HEK293 (cell line): ENCODE measurements around the gene CWC25.

Experiments
- ELK4 ChIP-seq: IDR thresholded peaks from 2 replicates; pipeline ENCODE4 v1.6.1; 2011; ENCODE audit warnings: mild to moderate bottlenecking, low read depth, low read length, borderline replicate concordance
- GLI2 ChIP-seq: fragments of 450-650 bp; formaldehyde crosslinking; IDR thresholded peaks from 2 replicates; pipeline ENCODE4; 2017; ENCODE audit warnings: missing biosample characterization, missing genetic modification characterization, low read depth, borderline replicate concordance
- GLI4 ChIP-seq: fragments of 450-650 bp; formaldehyde crosslinking; IDR thresholded peaks from 2 replicates; pipeline ENCODE4 v1.5.1; 2016; ENCODE audit warnings: missing biosample characterization, missing genetic modification characterization
- GLIS2 ChIP-seq: fragments of 450-650 bp; formaldehyde crosslinking; IDR thresholded peaks from 2 replicates; pipeline ENCODE4 v1.5.1; 2016; ENCODE audit warnings: missing biosample characterization, missing genetic modification characterization
- HIC1 ChIP-seq: fragments of 450-650 bp; formaldehyde crosslinking; IDR thresholded peaks from 2 replicates; pipeline ENCODE4 v1.5.1; 2016; ENCODE audit warnings: missing biosample characterization, missing genetic modification characterization
- HOXD13 ChIP-seq: sonication (generic); formaldehyde crosslinking; IDR thresholded peaks from 2 replicates; pipeline ENCODE4 v1.8.0; 2022; ENCODE audit warnings: missing genetic modification reagents, borderline replicate concordance
- KLF17 ChIP-seq: fragments of 450-650 bp; formaldehyde crosslinking; IDR thresholded peaks from 2 replicates; pipeline ENCODE4 v1.5.1; 2016; ENCODE audit warnings: missing biosample characterization, missing genetic modification characterization
- MYNN ChIP-seq: fragments of 450-650 bp; formaldehyde crosslinking; IDR thresholded peaks from 2 replicates; pipeline ENCODE4 v1.5.1; 2016; ENCODE audit warnings: missing biosample characterization, missing genetic modification characterization, borderline replicate concordance
- PBX3 ChIP-seq: sonication (generic); formaldehyde crosslinking; IDR thresholded peaks from 2 replicates; pipeline ENCODE4 v1.8.1; 2022; ENCODE audit warnings: mild to moderate bottlenecking, moderate library complexity, missing genetic modification reagents
- SETDB1 ChIP-seq: IDR thresholded peaks from one replicate; pipeline ENCODE4 v1.6.1; 2017; ENCODE audit warnings: mild to moderate bottlenecking, low read length, moderate library complexity, mixed read lengths; ENCODE audit not compliant: insufficient read length
- ZBTB44 ChIP-seq: fragments of 450-650 bp; IDR thresholded peaks from 2 replicates; pipeline ENCODE4 v1.5.1; 2018; ENCODE audit warnings: missing biosample characterization, mild to moderate bottlenecking, missing genetic modification characterization
- ZIC2 ChIP-seq: fragments of 450-650 bp; formaldehyde crosslinking; IDR thresholded peaks from 2 replicates; pipeline ENCODE4 v1.5.1; 2016; ENCODE audit warnings: missing biosample characterization, missing genetic modification characterization
- ZNF146 ChIP-seq: fragments of 450-650 bp; formaldehyde crosslinking; IDR thresholded peaks from 2 replicates; pipeline ENCODE4 v1.5.1; 2016; ENCODE audit warnings: missing biosample characterization, missing genetic modification characterization
- ZNF169 ChIP-seq: fragments of 450-650 bp; formaldehyde crosslinking; IDR thresholded peaks from 2 replicates; pipeline ENCODE4 v1.5.1; 2016; ENCODE audit warnings: missing biosample characterization, missing genetic modification characterization
- ZNF18 ChIP-seq: fragments of 450-650 bp; formaldehyde crosslinking; IDR thresholded peaks from 2 replicates; pipeline ENCODE4 v1.5.1; 2016; ENCODE audit warnings: missing biosample characterization, missing genetic modification characterization
- ZNF19 ChIP-seq: fragments of 450-650 bp; formaldehyde crosslinking; IDR thresholded peaks from 2 replicates; pipeline ENCODE4; 2016; ENCODE audit warnings: missing biosample characterization, missing genetic modification characterization, low read depth
- ZNF239 ChIP-seq: fragments of 450-650 bp; formaldehyde crosslinking; IDR thresholded peaks from 2 replicates; pipeline ENCODE4 v1.5.1; 2016; ENCODE audit warnings: missing biosample characterization, missing genetic modification characterization
- ZNF24 ChIP-seq: fragments of 450-650 bp; formaldehyde crosslinking; IDR thresholded peaks from 2 replicates; pipeline ENCODE4 v1.5.1; 2016; ENCODE audit warnings: missing biosample characterization, missing genetic modification characterization
- ZNF274 ChIP-seq, 2 experiments: fragments of 200-500 bp in 1 of 2; fragments of 450-650 bp in 1 of 2; sonication (Bioruptor generic) in 1 of 2; formaldehyde crosslinking in 1 of 2; IDR thresholded peaks; 2 replicates each; pipeline versions ENCODE4 v1.5.1 to v1.6.1; 2014 to 2016; ENCODE audit warnings: borderline replicate concordance in 1 of 2, inconsistent platforms in 1 of 2, low read length in 1 of 2, missing biosample characterization in 1 of 2, missing genetic modification characterization in 1 of 2
- ZNF324 ChIP-seq: fragments of 450-650 bp; formaldehyde crosslinking; IDR thresholded peaks from 2 replicates; pipeline ENCODE4 v1.5.1; 2016; ENCODE audit warnings: missing biosample characterization, missing genetic modification characterization
- ZNF473 ChIP-seq: fragments of 450-650 bp; formaldehyde crosslinking; IDR thresholded peaks from 2 replicates; pipeline ENCODE4 v1.5.1; 2017; ENCODE audit warnings: missing biosample characterization, missing genetic modification characterization
- ZNF513 ChIP-seq: fragments of 450-650 bp; IDR thresholded peaks from 2 replicates; pipeline ENCODE4 v1.5.1; 2018; ENCODE audit warnings: missing biosample characterization, missing genetic modification characterization
- ZNF544 ChIP-seq: fragments of 450-650 bp; formaldehyde crosslinking; IDR thresholded peaks from 2 replicates; pipeline ENCODE4 v1.5.0; 2017; ENCODE audit warnings: missing biosample characterization, missing genetic modification characterization
- ZNF555 ChIP-seq: fragments of 450-650 bp; formaldehyde crosslinking; conservative IDR thresholded peaks from 2 replicates; pipeline ENCODE4 v1.5.1; 2017; ENCODE audit warnings: missing biosample characterization, mild to moderate bottlenecking, missing genetic modification characterization, inconsistent platforms
- ZNF658 ChIP-seq: fragments of 450-650 bp; formaldehyde crosslinking; IDR thresholded peaks from 2 replicates; pipeline ENCODE4; 2016; ENCODE audit warnings: missing biosample characterization, missing genetic modification characterization
- ZNF701 ChIP-seq: fragments of 450-650 bp; formaldehyde crosslinking; IDR thresholded peaks from 2 replicates; pipeline ENCODE4 v1.5.1; 2016; ENCODE audit warnings: missing biosample characterization, missing genetic modification characterization
- ZNF747 ChIP-seq: fragments of 450-650 bp; formaldehyde crosslinking; IDR thresholded peaks from 2 replicates; pipeline ENCODE4 v1.5.1; 2016; ENCODE audit warnings: missing biosample characterization, missing genetic modification characterization
- ZSCAN30 ChIP-seq: fragments of 450-650 bp; IDR thresholded peaks from 2 replicates; pipeline ENCODE4 v1.5.1; 2018; ENCODE audit warnings: missing biosample characterization, mild to moderate bottlenecking, missing genetic modification characterization, moderate library complexity
- ZXDB ChIP-seq: fragments of 450-650 bp; formaldehyde crosslinking; IDR thresholded peaks from 2 replicates; pipeline ENCODE4 v1.5.1; 2016; ENCODE audit warnings: missing biosample characterization, missing genetic modification characterization

Gene CWC25

GRCh38 chr17:38752308-38753070, 72.6 kb downstream of the CWC25 start, which contains the start of gene PSMB3 (continued):
- TF ChIP-seq ZSCAN30 (tag by site-specific recombination) (no peak), GLIS2 (tag by site-specific recombination) (peak; percentile 55), ZNF169 (tag by site-specific recombination) (no peak), ZNF324 (tag by site-specific recombination) (no peak), ZNF658 (no peak), ZNF239 (tag by site-specific recombination) (no peak), ZNF18 (tag by site-specific recombination) (no peak; the same call in 1 of the 2 replicates), ZNF555 (no peak), ZNF24 (tag by site-specific recombination) (0 out of 2 replicates have a peak, but pooled peaks have one; percentile 17), ZNF747 (tag by site-specific recombination) (no peak), ZNF146 (tag by site-specific recombination) (no peak; the same call in 1 of the 2 replicates), ZNF701 (tag by site-specific recombination) (no peak), ZNF19 (tag by site-specific recombination) (no peak), SETDB1 (no peak), ZBTB44 (0 out of 2 replicates have a peak, but pooled peaks have one; percentile 8), ZXDB (tag by site-specific recombination) (peak; percentile 80), ZNF513 (tag by site-specific recombination) (no peak), HIC1 (tag by site-specific recombination) (no peak; the same call in 1 of the 2 replicates), ZIC2 (tag by site-specific recombination) (no peak), MYNN (tag by site-specific recombination) (no peak), ZNF473 (tag by site-specific recombination) (no peak), GLI2 (tag by site-specific recombination) (no peak), HOXD13 (CRISPR knock-in tag) (peak; percentile 36; the same call in 1 of the 2 replicates), ZNF274 (IDR thresholded peaks at IDR 0.05; ENCODE audit: low read length) (no peak), ZNF274 (tag by site-specific recombination; IDR thresholded peaks at IDR 0.05; ENCODE audit: borderline replicate concordance) (no peak), KLF17 (tag by site-specific recombination) (0 out of 2 replicates have a peak, but pooled peaks have one; percentile 38), ELK4 (no peak), PBX3 (peak; percentile 97), ZNF544 (no peak), GLI4 (no peak)
